Ascending aorta (tissue), 2 donors: ENCODE results near the gene MSH5. TPM values are rescaled to one million over a fixed set of nuclear protein-coding genes. Genes with fewer than 3 reads are reported as not detected.
A peak's percentile ranks its signal among the peaks of the same experiment; 100 is the strongest.

Experiments
- DNase-seq, 2 donors: peaks; one replicate each; pipeline ENCODE4 v3.0.0-alpha.2; 2019; ENCODE audit warnings: low spot score in 2 of 2
- H3K27ac ChIP-seq, 2 donors: fragments of 200-600 bp; sonication (generic); one replicate each; pipeline ENCODE4 v1.5.1; 2016 to 2017; ENCODE audit warnings: mild to moderate bottlenecking in 1 of 2
- H3K27me3 ChIP-seq: fragments of 200-600 bp; sonication (generic); one replicate; pipeline ENCODE4 v1.5.1; 2017
- H3K36me3 ChIP-seq, 2 donors: fragments of 200-600 bp; sonication (generic); one replicate each; pipeline ENCODE4 v1.5.1; 2016
- H3K4me1 ChIP-seq, 2 donors: fragments of 200-600 bp; sonication (generic); one replicate each; pipeline ENCODE4 v1.5.1; 2016 to 2017; ENCODE audit warnings: mild to moderate bottlenecking in 1 of 2
- H3K4me3 ChIP-seq, 2 donors: fragments of 200-600 bp; sonication (generic); one replicate each; pipeline ENCODE4 v1.5.1; 2016 to 2017; ENCODE audit warnings: mild to moderate bottlenecking in 1 of 2
- H3K9me3 ChIP-seq, 2 donors: fragments of 200-600 bp; sonication (generic); one replicate each; pipeline ENCODE4 v1.5.1; 2016
- intact Hi-C: fragments of 100-400 bp; cut with DNase I; formaldehyde crosslinking; loops from one replicate; pipeline ENCODE4 v1.15.1; 2023
- total RNA-seq: library from RNA; depleted of rRNA; stranded (reverse); fragments of >200 nt; gene quantifications from one replicate; pipeline ENCODE4 v1.1.0, GENCODE V29; 2016
- TF ChIP-seq, protein P1 (sequence below), 3 experiments: fragments of 200-600 bp in 2 of 3; fragments of 450-650 bp in 1 of 3; sonication (generic) in 2 of 3; IDR thresholded peaks; one replicate each; pipeline ENCODE4 v1.5.1; 2016 to 2019; ENCODE audit warnings: antibody characterized with exemption in 3 of 3, mild to moderate bottlenecking in 1 of 3, moderate library complexity in 1 of 3

The MSH5 gene
- 17.7 TPM for total RNA-seq

DNA sequence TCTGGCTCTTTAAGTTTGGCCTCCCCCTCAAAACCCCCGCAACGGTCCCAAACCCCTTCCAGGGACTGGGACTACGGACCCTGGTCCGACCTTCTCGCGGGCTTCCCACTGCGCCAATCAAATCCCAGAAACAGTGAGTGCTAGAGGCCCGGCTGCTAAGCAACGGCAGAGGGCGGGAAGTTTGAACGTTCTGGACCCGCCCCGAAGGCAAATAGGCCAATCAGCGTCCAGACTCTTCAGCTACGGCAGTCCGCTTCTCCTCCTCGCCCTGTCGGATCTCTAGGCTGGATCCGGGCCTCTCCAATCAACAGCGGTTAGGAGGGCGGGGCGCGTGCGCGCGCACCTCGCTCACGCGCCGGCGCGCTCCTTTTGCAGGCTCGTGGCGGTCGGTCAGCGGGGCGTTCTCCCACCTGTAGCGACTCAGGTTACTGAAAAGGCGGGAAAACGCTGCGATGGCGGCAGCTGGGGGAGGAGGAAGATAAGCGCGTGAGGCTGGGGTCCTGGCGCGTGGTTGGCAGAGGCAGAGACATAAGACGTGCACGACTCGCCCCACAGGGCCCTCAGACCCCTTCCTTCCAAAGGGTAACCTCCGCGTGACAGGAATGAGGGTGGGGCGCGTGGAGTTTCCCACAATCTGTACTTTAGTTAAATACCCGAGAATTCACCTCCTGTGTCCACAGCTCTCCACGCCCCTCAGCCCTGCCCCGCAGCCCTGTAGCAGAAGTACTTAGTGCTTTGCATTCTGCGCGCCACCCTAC lies at the start of gene MSH5:
TSS of gene MSH5 (plus strand) at position 367 of the 758 bp plus-strand sequence. CDS start 462 bp downstream, outside the sequence.
- TF ChIP-seq, protein P1, sequence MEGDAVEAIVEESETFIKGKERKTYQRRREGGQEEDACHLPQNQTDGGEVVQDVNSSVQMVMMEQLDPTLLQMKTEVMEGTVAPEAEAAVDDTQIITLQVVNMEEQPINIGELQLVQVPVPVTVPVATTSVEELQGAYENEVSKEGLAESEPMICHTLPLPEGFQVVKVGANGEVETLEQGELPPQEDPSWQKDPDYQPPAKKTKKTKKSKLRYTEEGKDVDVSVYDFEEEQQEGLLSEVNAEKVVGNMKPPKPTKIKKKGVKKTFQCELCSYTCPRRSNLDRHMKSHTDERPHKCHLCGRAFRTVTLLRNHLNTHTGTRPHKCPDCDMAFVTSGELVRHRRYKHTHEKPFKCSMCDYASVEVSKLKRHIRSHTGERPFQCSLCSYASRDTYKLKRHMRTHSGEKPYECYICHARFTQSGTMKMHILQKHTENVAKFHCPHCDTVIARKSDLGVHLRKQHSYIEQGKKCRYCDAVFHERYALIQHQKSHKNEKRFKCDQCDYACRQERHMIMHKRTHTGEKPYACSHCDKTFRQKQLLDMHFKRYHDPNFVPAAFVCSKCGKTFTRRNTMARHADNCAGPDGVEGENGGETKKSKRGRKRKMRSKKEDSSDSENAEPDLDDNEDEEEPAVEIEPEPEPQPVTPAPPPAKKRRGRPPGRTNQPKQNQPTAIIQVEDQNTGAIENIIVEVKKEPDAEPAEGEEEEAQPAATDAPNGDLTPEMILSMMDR (IDR thresholded peaks at IDR 0.05) = no peak
- Histone ChIP-seq H3K4me1 (peaks cover 9 to 23% of the 10 kb centered on the region in 2 donors), H3K27me3 (no peaks in the 10 kb centered on the region), H3K9me3 (no peaks in the 10 kb centered on the region), H3K4me3 (peak within 1 kb of the TSS; percentile 61 to 73), H3K27ac (peak within 1 kb of the TSS; percentile 56 to 94), H3K36me3 (no peaks in the 10 kb centered on the region)
- intact Hi-C loops = loop anchor here (1.0 to 10.0 kb wide), 2 partner anchors 11 to 415 kb away; partner anchors contain the start of genes DDAH2, PPT2 and PRRT1
- DNase-seq = peak; percentile 96 to 99

DNA sequence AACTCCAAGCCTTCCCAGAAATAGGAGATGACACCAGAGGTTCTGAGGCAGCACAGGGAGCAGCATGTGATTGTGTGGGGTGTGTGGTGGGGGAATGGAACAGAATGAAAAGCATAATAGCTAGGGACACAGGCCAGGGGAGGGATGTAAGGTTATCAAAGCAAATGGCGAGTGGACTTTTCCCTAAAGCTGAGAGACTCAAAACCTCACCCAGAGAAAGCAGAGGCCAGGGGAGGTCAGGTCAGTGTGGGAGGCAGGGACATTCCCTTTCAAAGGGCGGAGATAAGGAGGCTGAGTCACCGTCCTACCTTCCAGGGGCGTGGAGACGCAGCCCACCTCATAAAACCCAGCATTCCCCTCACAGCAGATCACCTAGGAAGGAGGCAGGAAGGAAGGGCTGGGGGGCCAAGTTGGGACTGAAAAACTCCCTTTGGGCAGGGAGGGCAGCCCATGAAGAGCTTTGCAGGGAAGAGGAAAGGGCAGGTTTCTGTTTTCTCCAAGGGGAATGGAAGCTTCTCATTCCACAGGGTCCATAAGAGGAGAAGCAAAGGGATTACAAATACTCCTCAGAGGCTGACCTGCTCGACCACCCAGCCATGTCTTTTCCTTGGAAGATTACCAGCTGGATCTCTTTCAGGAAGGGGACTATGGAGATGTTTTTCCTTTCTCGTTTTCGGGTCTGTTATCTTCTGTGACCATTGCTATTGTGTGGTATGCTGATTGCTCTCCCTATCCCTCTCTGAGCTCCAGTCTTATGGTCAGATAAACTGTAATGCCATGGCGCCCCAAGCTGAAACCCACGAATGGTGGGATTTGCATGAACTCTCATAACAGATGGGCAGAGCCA lies 49.4 kb upstream of the MSH5 start:
- no peaks in the 10 kb centered on the region for H3K9me3 ChIP-seq
- no peak overlapping the region for H3K4me3 ChIP-seq
- H3K4me1 ChIP-seq = no peaks in the 10 kb centered on the region
- H3K36me3 ChIP-seq = peaks cover 71 to 91% of the 10 kb centered on the region in 2 donors
- H3K27me3 ChIP-seq = no peaks in the 10 kb centered on the region
- DNase-seq = no peak
- H3K27ac ChIP-seq = no peak overlapping the region
- intact Hi-C loops = no loop called here
- TF ChIP-seq, protein P1 (IDR thresholded peaks at IDR 0.05) = no peak

DNA sequence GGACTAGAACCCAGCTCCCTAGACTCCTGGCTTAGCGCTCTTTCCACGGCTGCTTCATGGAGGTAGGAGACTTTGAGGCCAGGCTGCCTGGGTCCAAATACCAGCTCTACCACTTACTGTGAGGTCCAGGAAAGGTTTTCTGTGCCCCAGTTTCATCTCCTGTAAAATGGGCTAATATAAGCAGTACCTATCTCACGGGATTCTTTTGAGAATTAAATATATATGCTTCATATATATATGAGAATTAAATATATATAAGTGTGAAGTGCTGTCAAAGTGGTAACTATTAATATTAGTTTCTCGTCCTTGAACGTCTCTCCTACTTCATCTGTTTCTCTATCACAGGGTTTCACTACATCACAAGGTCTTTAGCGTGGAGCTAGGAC lies 48.7 kb upstream of the MSH5 start:
- intact Hi-C loops = no loop called here
- TF ChIP-seq, protein P1 (IDR thresholded peaks at IDR 0.05) = no peak
- Histone ChIP-seq H3K4me1 (no peaks in the 10 kb centered on the region), H3K4me3 (no peak overlapping the region), H3K27ac (no peak overlapping the region), H3K27me3 (no peaks in the 10 kb centered on the region), H3K36me3 (peaks cover 77 to 97% of the 10 kb centered on the region in 2 donors), H3K9me3 (no peaks in the 10 kb centered on the region)
- DNase-seq = no peak

DNA sequence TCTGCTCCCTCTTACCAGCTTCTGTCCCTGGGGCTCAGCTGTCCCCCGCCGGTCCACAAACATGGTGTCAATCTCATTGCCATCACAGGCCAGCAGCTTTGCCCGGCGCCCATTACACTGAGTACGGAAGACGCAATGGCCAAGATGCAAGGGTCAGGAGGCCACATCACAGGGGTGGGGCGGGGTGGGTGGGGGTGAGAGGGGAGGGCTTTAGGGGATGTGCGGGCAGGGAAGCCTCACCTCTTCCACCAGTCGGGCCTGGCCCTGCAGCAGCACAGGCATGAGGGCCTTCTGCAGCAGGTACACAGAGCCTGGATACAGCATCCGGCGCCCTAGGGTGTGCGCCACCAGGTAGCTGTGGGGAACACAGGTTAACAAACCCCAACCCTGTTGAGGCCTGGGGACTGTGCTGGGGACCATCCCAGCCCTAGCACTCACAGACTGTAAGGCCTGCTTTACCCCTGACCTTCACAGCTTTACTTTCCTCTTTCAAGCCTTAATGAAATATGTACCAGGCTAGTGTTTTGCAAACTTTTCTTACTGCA lies 48.2 kb upstream of the MSH5 start:
- no peak for DNase-seq
- peaks cover 83 to 97% of the 10 kb centered on the region in 2 donors for H3K36me3 ChIP-seq
- H3K27me3 ChIP-seq = no peaks in the 10 kb centered on the region
- H3K4me1 ChIP-seq = no peaks in the 10 kb centered on the region
- H3K27ac ChIP-seq = no peak overlapping the region
- TF ChIP-seq, protein P1 (IDR thresholded peaks at IDR 0.05) = no peak
- intact Hi-C loops = no loop called here
- no peaks in the 10 kb centered on the region for H3K9me3 ChIP-seq
- H3K4me3 ChIP-seq = no peak overlapping the region

DNA sequence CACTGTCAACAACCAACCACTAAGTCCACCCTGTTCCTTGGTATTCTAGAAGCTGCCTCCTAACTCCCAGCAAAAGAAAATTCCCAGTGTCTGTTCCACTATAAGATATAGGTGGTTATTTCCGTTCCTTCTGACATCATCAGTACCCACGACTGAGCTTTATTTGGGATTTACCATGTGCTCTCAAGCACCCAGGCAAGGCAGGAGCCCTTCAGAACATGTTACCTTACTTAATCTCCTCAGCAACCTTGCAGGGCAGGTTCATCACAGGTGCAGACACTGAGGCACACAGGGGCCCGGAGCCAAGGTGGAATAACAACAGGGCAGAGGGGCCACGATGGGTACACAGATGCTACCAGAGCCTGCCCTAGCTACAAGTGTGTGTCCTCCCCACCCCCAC lies 47.5 kb upstream of the MSH5 start:
- TF ChIP-seq, protein P1 (IDR thresholded peaks at IDR 0.05) = no peak
- H3K36me3 ChIP-seq = peaks cover 82 to 94% of the 10 kb centered on the region in 2 donors
- intact Hi-C loops = no loop called here
- H3K4me3 ChIP-seq = no peak overlapping the region
- H3K27ac ChIP-seq = no peak overlapping the region
- no peaks in the 10 kb centered on the region for H3K9me3 ChIP-seq
- H3K4me1 ChIP-seq = no peaks in the 10 kb centered on the region
- DNase-seq = no peak
- no peaks in the 10 kb centered on the region for H3K27me3 ChIP-seq
